Activated naive CD8-positive, alpha-beta T cell treated with anti-CD3 and anti-CD28 coated beads for 36 hours (primary cell): ENCODE results near the gene PPP1R13B. TPM values are rescaled to one million over a fixed set of nuclear protein-coding genes. Genes with fewer than 3 reads are reported as not detected.

Experiments
- DNase-seq: peaks from one replicate; pipeline ENCODE4 v3.0.0; 2021
- H3K27ac Mint-ChIP-seq: one replicate; pipeline ENCODE4 v1.8.0; 2022; ENCODE audit warnings: mild to moderate bottlenecking, moderate library complexity, mixed read lengths
- H3K27me3 Mint-ChIP-seq: one replicate; pipeline ENCODE4 v1.8.0; 2022; ENCODE audit warnings: mild to moderate bottlenecking, mixed read lengths
- H3K36me3 Mint-ChIP-seq: one replicate; pipeline ENCODE4 v1.8.0; 2021; ENCODE audit warnings: mild to moderate bottlenecking, mixed read lengths
- H3K4me1 Mint-ChIP-seq: one replicate; pipeline ENCODE4 v1.8.0; 2021; ENCODE audit warnings: mixed read lengths
- H3K4me3 Mint-ChIP-seq: one replicate; pipeline ENCODE4 v1.8.0; 2022; ENCODE audit warnings: mild to moderate bottlenecking, moderate library complexity, mixed read lengths
- H3K9me3 Mint-ChIP-seq: one replicate; pipeline ENCODE4 v1.8.0; 2022; ENCODE audit warnings: mixed read lengths
- total RNA-seq, 2 experiments: library from RNA; stranded (reverse); gene quantifications; one replicate each; pipeline ENCODE4 v1.2.3, GENCODE V29; 2021

Gene PPP1R13B
- total RNA-seq, 2 experiments from 2014 or later: 8.5 to 9.8 TPM

DNA sequence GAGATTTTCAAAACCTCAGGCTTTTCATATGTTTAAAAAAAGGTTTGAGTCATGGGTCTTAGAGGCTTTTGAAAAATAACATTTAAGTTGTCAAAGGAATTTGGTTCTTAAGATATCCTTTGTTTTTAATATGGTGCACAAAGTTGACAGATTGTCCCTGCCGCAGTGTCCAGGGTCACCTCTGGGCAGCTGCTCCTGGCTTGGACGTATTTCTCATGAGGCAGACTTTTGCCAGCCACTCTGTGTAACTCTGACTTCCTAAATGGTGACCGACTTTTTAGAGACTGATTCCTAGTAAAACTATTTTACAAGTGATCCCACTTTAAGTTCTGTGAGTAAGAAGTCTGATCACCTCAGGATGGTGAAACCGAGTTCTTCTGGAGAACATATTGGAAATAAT is 159.7 kb downstream of the PPP1R13B start:
- DNase-seq: no peak
- H3K9me3 Mint-ChIP-seq: no peaks in the 10 kb centered on the region

DNA sequence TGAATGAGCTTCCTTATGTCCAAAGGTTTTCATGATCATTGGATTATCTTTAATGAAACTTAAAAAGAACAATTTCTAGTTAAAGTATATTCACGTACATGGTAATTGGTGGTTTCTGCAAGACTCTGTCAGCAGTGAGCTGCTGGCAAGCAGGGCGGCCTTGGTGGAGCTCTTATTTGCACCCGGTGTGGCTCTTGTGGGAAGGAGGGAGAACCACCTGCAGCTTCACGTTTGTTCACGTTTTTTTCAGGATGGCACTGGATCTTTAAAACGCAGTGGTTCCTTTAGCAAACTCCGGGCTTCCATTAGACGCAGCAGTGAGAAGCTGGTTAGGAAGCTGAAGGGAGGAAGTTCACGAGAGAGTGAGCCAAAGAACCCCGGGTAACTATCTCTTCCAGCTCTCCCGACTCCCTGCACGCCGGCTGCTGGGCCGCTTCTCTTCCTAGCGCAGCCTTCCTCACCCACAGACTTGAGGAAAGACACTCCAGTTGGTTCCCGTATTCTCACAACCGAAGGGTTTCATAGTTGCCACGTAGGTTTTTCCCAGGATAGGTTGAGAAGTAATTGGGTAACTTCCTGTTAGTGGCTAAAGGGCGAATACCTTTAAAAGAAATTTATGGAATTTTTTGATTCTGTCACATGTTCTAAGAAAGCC is 160.4 kb downstream of the PPP1R13B start:
- H3K27me3 Mint-ChIP-seq: no peaks in the 10 kb centered on the region
- H3K36me3 Mint-ChIP-seq: peaks cover 1% of the 10 kb centered on the region
- no peak for DNase-seq
- H3K4me3 Mint-ChIP-seq: no peak overlapping the region
- H3K9me3 Mint-ChIP-seq: no peaks in the 10 kb centered on the region
- H3K4me1 Mint-ChIP-seq: no peaks in the 10 kb centered on the region
- no peak overlapping the region for H3K27ac Mint-ChIP-seq

More for the DNA sequence above, 159.7 kb downstream of the PPP1R13B start:
- H3K36me3 Mint-ChIP-seq: peaks cover 1% of the 10 kb centered on the region
- no peak overlapping the region for H3K4me3 Mint-ChIP-seq
- no peaks in the 10 kb centered on the region for H3K4me1 Mint-ChIP-seq
- H3K27ac Mint-ChIP-seq: no peak overlapping the region
- no peaks in the 10 kb centered on the region for H3K27me3 Mint-ChIP-seq

DNA sequence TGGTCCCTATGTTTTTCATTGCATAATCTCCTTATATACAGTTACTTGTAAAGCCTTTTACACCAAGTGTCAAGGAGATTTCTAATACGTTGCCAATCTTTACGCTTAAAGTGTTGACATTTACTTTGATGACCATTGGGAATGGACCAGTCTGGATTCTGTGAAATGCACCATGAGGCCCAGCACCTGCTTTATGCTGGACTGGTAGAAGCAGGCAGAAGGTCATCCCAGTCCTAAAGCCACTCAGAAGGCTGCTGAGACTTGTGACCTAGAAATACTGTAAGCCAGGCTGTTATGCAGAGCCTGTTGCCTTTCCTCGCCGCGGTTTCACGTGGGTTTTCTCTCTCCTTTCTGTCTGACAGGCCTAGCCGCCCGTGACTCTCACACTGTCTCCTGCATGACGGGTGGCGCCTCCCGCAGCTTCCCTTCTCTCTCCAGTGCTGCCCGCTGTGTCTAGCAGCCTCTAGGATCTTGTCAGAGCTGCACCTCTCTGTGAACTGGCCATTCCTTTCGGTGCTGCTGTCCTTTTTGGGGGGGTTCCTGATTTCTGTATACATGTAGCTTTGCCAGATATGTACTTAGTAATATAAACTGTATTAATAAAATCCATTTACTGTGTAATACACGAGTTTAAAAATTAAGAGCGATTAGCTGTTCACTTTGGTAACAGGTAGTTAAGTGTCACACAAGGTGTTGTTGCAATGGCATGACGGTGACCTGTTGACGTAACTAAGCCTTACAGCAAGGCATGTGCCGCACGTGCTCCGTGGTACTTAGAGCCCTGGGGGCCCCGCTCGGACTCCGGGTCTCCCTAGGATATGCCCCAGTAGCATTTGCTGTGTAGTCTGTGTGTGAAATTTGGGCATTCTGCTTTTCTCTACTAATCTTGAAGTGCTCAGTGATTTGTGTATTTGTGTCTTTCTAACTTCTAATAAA is 161.8 kb downstream of the PPP1R13B start:
- Mint-ChIP-seq H3K27me3 (no peaks in the 10 kb centered on the region), H3K4me3 (no peak overlapping the region), H3K27ac (no peak overlapping the region), H3K9me3 (no peaks in the 10 kb centered on the region), H3K4me1 (no peaks in the 10 kb centered on the region), H3K36me3 (peaks cover 4% of the 10 kb centered on the region)
- DNase-seq: no peak

DNA sequence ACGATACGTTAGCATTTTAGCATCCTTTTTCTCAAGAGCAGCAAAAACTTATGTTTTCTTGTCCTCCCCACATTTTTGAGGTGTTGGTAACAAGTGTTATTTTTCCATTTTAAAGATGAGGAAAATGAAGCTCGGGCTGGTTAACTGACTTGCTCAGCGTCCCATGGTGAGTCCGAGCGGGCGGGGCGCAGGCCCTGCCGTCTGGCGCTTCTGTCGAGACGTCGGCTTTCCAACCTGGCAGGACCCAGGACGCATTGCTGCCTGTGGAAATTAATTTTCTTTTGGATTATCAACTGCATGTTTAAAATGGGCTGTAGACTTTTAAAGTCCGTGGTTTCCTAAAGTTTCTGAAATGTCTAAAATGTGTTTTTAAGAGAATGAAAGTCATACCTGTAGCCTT is 162.5 kb downstream of the PPP1R13B start:
- Mint-ChIP-seq H3K36me3 (peaks cover 5% of the 10 kb centered on the region), H3K4me1 (no peaks in the 10 kb centered on the region), H3K4me3 (no peak overlapping the region), H3K27me3 (no peaks in the 10 kb centered on the region), H3K9me3 (no peaks in the 10 kb centered on the region), H3K27ac (no peak overlapping the region)
- no peak for DNase-seq

DNA sequence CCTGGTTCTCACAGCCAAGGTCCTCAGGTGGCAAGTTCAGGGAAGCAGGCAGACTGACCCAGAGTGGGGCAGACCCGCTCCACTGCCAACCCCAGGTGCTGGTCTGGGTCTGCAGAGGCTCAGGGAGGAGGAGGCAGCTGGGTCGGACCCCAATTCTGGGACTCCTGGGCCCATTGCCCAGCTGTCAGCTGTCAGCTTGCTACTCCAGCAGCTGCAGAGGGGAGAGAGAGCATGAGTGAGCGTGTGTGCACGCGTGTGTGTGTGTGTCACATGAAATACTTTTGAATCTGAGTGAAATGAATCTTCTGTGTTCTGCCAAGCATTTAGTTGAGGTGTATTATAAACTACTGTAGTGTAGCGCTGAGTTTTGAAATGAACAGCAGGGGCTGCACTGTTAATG is 162.9 kb downstream of the PPP1R13B start:
- no peaks in the 10 kb centered on the region for H3K9me3 Mint-ChIP-seq
- no peak overlapping the region for H3K27ac Mint-ChIP-seq
- no peaks in the 10 kb centered on the region for H3K27me3 Mint-ChIP-seq
- H3K4me1 Mint-ChIP-seq: peaks cover 4% of the 10 kb centered on the region
- peaks cover 5% of the 10 kb centered on the region for H3K36me3 Mint-ChIP-seq
- no peak for DNase-seq
- H3K4me3 Mint-ChIP-seq: no peak overlapping the region

Other genes with a start within 250 kb of the PPP1R13B start
- 10 to 100 TPM; 88.0 to 88.6 TPM for gene KLC1, start 218.4 kb downstream of the PPP1R13B start, total RNA-seq
- gene XRCC3, start 132.1 kb downstream of the PPP1R13B start, total RNA-seq: 10 to 100 TPM; 57.8 to 65.0 TPM
- 1 to 10 TPM; 8.0 to 8.9 TPM for gene ZFYVE21, start 131.8 kb downstream of the PPP1R13B start, total RNA-seq
- under 1 TPM; 0.16 to 0.54 TPM for gene TDRD9, start 80.9 kb upstream of the PPP1R13B start, total RNA-seq
- not detected for gene RD3L, start 95.0 kb upstream of the PPP1R13B start, total RNA-seq
- not detected for gene ASPG, start 238.1 kb upstream of the PPP1R13B start, total RNA-seq